ELR (cell line): Measurements from ENCODE around the gene MCTP2.

Experiments
- DNase-seq: peaks from one replicate; pipeline ENCODE4 v3.0.0-alpha.2; 2015; ENCODE audit warnings: low read depth

MCTP2 gene

GRCh38 chr15:94263341-94264273, 32.2 kb downstream of the MCTP2 start:
- no peak for DNase-seq

GRCh38 chr15:94265009-94265408, 33.6 kb downstream of the MCTP2 start:
- no peak for DNase-seq

GRCh38 chr15:94265982-94266381, 34.6 kb downstream of the MCTP2 start:
- no peak for DNase-seq

GRCh38 chr15:94266789-94267188, 35.4 kb downstream of the MCTP2 start:
- no peak for DNase-seq

GRCh38 chr15:94269954-94270353, 38.6 kb downstream of the MCTP2 start:
- no peak for DNase-seq

- no peak for DNase-seq
These were observed 39.2 kb downstream of the MCTP2 start for GRCh38 chr15:94270570-94270969.

- no peak for DNase-seq
These were observed 41.0 kb downstream of the MCTP2 start for GRCh38 chr15:94272251-94272898.

GRCh38 chr15:94273826-94274225, 42.5 kb downstream of the MCTP2 start:
- no peak for DNase-seq

- no peak for DNase-seq
These were observed 43.4 kb downstream of the MCTP2 start for GRCh38 chr15:94274745-94275144.

GRCh38 chr15:94277485-94277884, 46.1 kb downstream of the MCTP2 start:
- no peak for DNase-seq

- no peak for DNase-seq
These were observed 48.4 kb downstream of the MCTP2 start for GRCh38 chr15:94279736-94280135.

- no peak for DNase-seq
These were observed 48.9 kb downstream of the MCTP2 start for GRCh38 chr15:94280301-94280700.

- no peak for DNase-seq
These were observed 51.2 kb downstream of the MCTP2 start for GRCh38 chr15:94282269-94283250.

- DNase-seq: no peak
These were observed 55.2 kb downstream of the MCTP2 start for GRCh38 chr15:94286583-94286982.

- no peak for DNase-seq
These were observed 56.5 kb downstream of the MCTP2 start for GRCh38 chr15:94287794-94288246.

GRCh38 chr15:94290730-94291129, 59.4 kb downstream of the MCTP2 start:
- no peak for DNase-seq

- DNase-seq: no peak
These were observed 62.3 kb downstream of the MCTP2 start for GRCh38 chr15:94293411-94294402.

GRCh38 chr15:94294556-94294955, 63.2 kb downstream of the MCTP2 start:
- DNase-seq: no peak

- DNase-seq: no peak
These were observed 63.9 kb downstream of the MCTP2 start for GRCh38 chr15:94295275-94295674.

GRCh38 chr15:94296717-94297116, 65.4 kb downstream of the MCTP2 start:
- no peak for DNase-seq

GRCh38 chr15:94297558-94297957, 66.2 kb downstream of the MCTP2 start:
- DNase-seq: no peak
